Measurements from ENCODE around the gene F10.

- TF ChIP-seq, protein P1, sequence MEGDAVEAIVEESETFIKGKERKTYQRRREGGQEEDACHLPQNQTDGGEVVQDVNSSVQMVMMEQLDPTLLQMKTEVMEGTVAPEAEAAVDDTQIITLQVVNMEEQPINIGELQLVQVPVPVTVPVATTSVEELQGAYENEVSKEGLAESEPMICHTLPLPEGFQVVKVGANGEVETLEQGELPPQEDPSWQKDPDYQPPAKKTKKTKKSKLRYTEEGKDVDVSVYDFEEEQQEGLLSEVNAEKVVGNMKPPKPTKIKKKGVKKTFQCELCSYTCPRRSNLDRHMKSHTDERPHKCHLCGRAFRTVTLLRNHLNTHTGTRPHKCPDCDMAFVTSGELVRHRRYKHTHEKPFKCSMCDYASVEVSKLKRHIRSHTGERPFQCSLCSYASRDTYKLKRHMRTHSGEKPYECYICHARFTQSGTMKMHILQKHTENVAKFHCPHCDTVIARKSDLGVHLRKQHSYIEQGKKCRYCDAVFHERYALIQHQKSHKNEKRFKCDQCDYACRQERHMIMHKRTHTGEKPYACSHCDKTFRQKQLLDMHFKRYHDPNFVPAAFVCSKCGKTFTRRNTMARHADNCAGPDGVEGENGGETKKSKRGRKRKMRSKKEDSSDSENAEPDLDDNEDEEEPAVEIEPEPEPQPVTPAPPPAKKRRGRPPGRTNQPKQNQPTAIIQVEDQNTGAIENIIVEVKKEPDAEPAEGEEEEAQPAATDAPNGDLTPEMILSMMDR (IDR thresholded peaks at IDR 0.05 in 8 of 11, conservative IDR thresholded peaks at IDR 0.05 in 3 of 11), result no peak
- TF ChIP-seq POLR2A (IDR thresholded peaks at IDR 0.05), result no peak
- peak in 1 of 3 donors; percentile 40 for TF ChIP-seq POLR2AphosphoS5 (IDR thresholded peaks at IDR 0.05)
Observed at GRCh38 chr13:113076681-113077401, 45.8 kb upstream of the F10 start.
